ENCODE measurements around the gene SGMS1.

Gene SGMS1

DNA sequence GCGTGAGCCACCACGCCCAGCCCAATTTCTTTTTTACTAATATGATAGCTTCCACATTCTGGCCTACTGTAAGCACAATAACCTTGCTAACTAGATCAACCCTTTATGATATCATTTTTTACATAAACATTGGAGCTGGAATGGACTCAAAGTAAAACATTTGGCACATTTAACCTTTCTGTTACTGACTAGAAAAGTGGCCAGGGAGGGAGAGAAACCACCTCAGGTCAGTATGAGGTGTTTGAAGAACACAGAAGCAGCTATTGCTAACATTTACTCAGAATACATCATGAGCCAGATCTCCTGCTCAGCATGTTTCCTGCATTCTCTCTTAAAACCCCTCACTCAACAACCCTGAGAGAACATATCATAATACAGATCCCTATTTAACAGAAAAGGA is 27.3 kb downstream of the SGMS1 start:
- Histone ChIP-seq H4K20me1 (ENCODE audit: insufficient read depth) (no peaks in the 10 kb centered on the region), H3K9ac (no peak overlapping the region), H3K79me2 (ENCODE audit: insufficient read depth, low read depth) (peaks cover 27% of the 10 kb centered on the region), H3K4me3 (IDR thresholded peaks at IDR 0.05; ENCODE audit: insufficient read depth, low read depth, low read length) (no peak overlapping the region), H3K36me3 (ENCODE audit: insufficient read depth) (no peaks in the 10 kb centered on the region), H3K4me1 (ENCODE audit: low read depth, poor library complexity, severe bottlenecking) (peaks cover 34% of the 10 kb centered on the region), H2AFZ (ENCODE audit: low read depth) (no peak overlapping the region), H3K4me2 (no peak overlapping the region), H3K27ac (no peak overlapping the region), H3K27me3 (ENCODE audit: insufficient read depth, low read depth) (no peaks in the 10 kb centered on the region)
- TF ChIP-seq, protein P1, sequence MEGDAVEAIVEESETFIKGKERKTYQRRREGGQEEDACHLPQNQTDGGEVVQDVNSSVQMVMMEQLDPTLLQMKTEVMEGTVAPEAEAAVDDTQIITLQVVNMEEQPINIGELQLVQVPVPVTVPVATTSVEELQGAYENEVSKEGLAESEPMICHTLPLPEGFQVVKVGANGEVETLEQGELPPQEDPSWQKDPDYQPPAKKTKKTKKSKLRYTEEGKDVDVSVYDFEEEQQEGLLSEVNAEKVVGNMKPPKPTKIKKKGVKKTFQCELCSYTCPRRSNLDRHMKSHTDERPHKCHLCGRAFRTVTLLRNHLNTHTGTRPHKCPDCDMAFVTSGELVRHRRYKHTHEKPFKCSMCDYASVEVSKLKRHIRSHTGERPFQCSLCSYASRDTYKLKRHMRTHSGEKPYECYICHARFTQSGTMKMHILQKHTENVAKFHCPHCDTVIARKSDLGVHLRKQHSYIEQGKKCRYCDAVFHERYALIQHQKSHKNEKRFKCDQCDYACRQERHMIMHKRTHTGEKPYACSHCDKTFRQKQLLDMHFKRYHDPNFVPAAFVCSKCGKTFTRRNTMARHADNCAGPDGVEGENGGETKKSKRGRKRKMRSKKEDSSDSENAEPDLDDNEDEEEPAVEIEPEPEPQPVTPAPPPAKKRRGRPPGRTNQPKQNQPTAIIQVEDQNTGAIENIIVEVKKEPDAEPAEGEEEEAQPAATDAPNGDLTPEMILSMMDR (conservative IDR thresholded peaks at IDR 0.05; ENCODE audit: low read depth, low read length) = no peak

DNA sequence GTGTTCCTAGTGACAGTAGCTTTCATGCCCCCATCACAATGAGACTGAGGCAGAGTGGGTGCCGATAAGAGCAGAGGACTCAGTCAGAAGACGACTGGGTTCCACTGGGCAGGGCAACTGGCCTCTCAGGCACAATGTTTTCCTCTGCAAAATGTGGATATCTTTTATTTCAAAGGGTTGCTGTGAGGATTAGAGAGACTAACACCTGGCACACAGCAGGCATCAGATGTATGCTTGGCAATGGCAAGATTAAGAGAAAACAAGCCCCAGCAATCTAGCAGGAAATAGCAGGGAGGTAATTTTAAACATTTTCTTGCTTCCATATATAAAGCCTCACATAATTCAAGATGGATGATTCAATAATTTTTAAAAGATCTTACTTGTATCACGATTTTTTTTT is 28.0 kb downstream of the SGMS1 start:
- no peak overlapping the region for H3K27ac ChIP-seq
- H2AFZ ChIP-seq (ENCODE audit: low read depth) = no peak overlapping the region
- H4K20me1 ChIP-seq (ENCODE audit: insufficient read depth) = no peaks in the 10 kb centered on the region
- TF ChIP-seq, protein P1 (conservative IDR thresholded peaks at IDR 0.05; ENCODE audit: low read depth, low read length) = no peak
- peaks cover 27% of the 10 kb centered on the region for H3K4me1 ChIP-seq (ENCODE audit: low read depth, poor library complexity, severe bottlenecking)
- H3K36me3 ChIP-seq (ENCODE audit: insufficient read depth) = no peaks in the 10 kb centered on the region
- no peak overlapping the region for H3K9ac ChIP-seq
- H3K4me2 ChIP-seq = no peak overlapping the region
- H3K4me3 ChIP-seq (IDR thresholded peaks at IDR 0.05; ENCODE audit: insufficient read depth, low read depth, low read length) = no peak overlapping the region
- H3K79me2 ChIP-seq (ENCODE audit: insufficient read depth, low read depth) = peaks cover 21% of the 10 kb centered on the region; the same call in 1 of the 2 replicates
- no peaks in the 10 kb centered on the region for H3K27me3 ChIP-seq (ENCODE audit: insufficient read depth, low read depth)

DNA sequence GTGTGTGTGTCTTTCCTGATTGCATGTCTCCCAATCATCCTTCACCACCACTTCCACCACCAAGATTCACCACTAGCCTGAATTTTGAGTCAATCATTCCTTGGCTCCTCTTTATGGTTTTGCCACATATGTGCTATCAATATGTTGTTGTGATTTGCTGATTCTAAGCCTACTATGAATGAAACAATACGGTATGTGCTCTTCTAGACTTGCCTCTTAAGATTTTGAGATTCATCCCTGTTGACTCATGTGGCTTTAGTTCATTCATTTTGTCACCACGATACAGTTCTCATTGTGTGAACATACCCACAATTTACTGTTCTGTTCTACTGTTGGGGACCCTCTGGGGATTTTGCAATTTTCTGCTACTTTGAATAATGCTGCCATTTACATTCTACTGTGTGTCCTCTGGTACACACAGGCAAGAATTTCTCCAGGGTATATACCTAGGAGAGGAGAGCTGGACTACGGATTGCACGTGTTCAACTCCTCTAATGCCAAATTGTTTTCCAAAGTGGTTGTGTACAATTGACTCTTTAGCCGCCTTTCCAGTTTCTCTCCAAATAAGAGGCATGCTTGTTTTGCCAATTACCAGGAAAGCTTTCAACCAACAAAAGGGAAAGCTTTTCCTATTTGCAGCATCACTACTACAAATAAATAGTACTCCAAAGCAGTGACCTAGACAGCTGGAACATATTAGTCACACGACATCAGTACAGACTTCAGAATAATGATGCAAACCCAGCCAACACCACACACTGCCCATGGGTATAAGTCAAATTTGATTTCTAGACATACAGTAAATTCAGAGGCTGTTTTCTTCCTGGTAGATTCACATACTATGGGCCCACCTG is 30.0 kb downstream of the SGMS1 start:
- no peaks in the 10 kb centered on the region for H4K20me1 ChIP-seq (ENCODE audit: insufficient read depth)
- no peak overlapping the region for H3K4me2 ChIP-seq
- H3K36me3 ChIP-seq (ENCODE audit: insufficient read depth) = no peaks in the 10 kb centered on the region
- H3K79me2 ChIP-seq (ENCODE audit: insufficient read depth, low read depth) = peaks cover 14% of the 10 kb centered on the region; the same call in 1 of the 2 replicates
- peaks cover 7% of the 10 kb centered on the region for H3K4me1 ChIP-seq (ENCODE audit: low read depth, poor library complexity, severe bottlenecking)
- H3K9ac ChIP-seq = no peak overlapping the region
- no peak overlapping the region for H3K27ac ChIP-seq
- no peak overlapping the region for H3K4me3 ChIP-seq (IDR thresholded peaks at IDR 0.05; ENCODE audit: insufficient read depth, low read depth, low read length)
- TF ChIP-seq, protein P1 (conservative IDR thresholded peaks at IDR 0.05; ENCODE audit: low read depth, low read length) = no peak
- no peaks in the 10 kb centered on the region for H3K27me3 ChIP-seq (ENCODE audit: insufficient read depth, low read depth)
- no peak overlapping the region for H2AFZ ChIP-seq (ENCODE audit: low read depth)

DNA sequence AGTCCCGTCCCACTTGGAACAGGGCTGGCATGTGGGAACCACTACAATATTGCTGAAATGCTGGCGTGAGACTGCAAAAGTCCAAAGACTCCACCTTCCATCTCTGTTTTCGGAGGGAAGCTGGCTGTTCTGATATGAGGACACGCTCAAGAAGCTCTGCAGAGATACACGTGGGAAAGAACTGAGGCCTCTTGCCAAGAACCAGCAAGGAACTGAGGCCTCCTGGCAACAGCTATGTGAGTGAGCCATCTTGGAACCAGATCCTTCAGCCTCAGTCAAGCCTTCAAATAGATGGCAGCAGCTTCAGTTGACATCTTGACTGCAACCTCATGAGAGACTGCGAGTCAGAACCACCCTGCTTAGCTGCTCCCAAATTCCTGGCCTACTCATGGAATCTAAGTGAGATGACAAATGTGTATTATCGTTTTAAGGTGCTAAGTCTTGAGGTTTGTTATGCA is 30.8 kb downstream of the SGMS1 start:
- Histone ChIP-seq H3K27me3 (ENCODE audit: insufficient read depth, low read depth) (no peaks in the 10 kb centered on the region), H3K27ac (no peak overlapping the region), H3K36me3 (ENCODE audit: insufficient read depth) (no peaks in the 10 kb centered on the region), H2AFZ (ENCODE audit: low read depth) (no peak overlapping the region), H3K4me2 (no peak overlapping the region), H3K4me3 (IDR thresholded peaks at IDR 0.05; ENCODE audit: insufficient read depth, low read depth, low read length) (no peak overlapping the region), H3K79me2 (ENCODE audit: insufficient read depth, low read depth) (peaks cover 6% of the 10 kb centered on the region; the same call in 1 of the 2 replicates), H3K4me1 (ENCODE audit: low read depth, poor library complexity, severe bottlenecking) (no peaks in the 10 kb centered on the region), H4K20me1 (ENCODE audit: insufficient read depth) (no peaks in the 10 kb centered on the region), H3K9ac (no peak overlapping the region)
- TF ChIP-seq, protein P1 (conservative IDR thresholded peaks at IDR 0.05; ENCODE audit: low read depth, low read length) = no peak

Measured in KMS-11 (cell line).